ENCODE data around the gene ASCC1.
"Not testable (repeated sequence)": the region's sequence is repeated elsewhere in the genome, so short reads cannot be mapped to it uniquely, and the experiment has no call there.

The ASCC1 gene

GRCh38 chr10:72215611-72216549, at the start of gene ASCC1, which contains the start of gene ANAPC16:
Gene ASCC1, minus strand, starts transcription at chr10:72216276. Its CDS starts 2,978 bp downstream, at chr10:72213298.
Gene ANAPC16, plus strand, starts transcription at chr10:72216012. Its CDS starts 7,903 bp downstream, at chr10:72223915.
- DNase-seq (ENCODE audit: low read depth, low spot score) = peak; percentile 97

- DNase-seq (ENCODE audit: low read depth, low spot score) = no peak
These were observed 49.4 kb upstream of the ASCC1 start for GRCh38 chr10:72265508-72265907.

GRCh38 chr10:72264536-72264935, 48.5 kb upstream of the ASCC1 start:
- no peak for DNase-seq (ENCODE audit: low read depth, low spot score)

- no peak for DNase-seq (ENCODE audit: low read depth, low spot score)
These were observed 47.7 kb upstream of the ASCC1 start for GRCh38 chr10:72263613-72264241.

- DNase-seq (ENCODE audit: low read depth, low spot score) = no peak
These were observed 45.8 kb upstream of the ASCC1 start for GRCh38 chr10:72261784-72262404.

GRCh38 chr10:72260976-72261783, 45.1 kb upstream of the ASCC1 start:
- DNase-seq (ENCODE audit: low read depth, low spot score) = no peak

- peak; percentile 92 for DNase-seq (ENCODE audit: low read depth, low spot score)
These were observed 44.3 kb upstream of the ASCC1 start for GRCh38 chr10:72260239-72260975.

GRCh38 chr10:72259491-72260238, 43.6 kb upstream of the ASCC1 start:
- DNase-seq (ENCODE audit: low read depth, low spot score) = no peak

- DNase-seq (ENCODE audit: low read depth, low spot score) = no peak
These were observed 42.5 kb upstream of the ASCC1 start for GRCh38 chr10:72258617-72259016.

- no peak for DNase-seq (ENCODE audit: low read depth, low spot score)
These were observed 41.2 kb upstream of the ASCC1 start for GRCh38 chr10:72257051-72257892.

- DNase-seq (ENCODE audit: low read depth, low spot score) = no peak
These were observed 40.1 kb upstream of the ASCC1 start for GRCh38 chr10:72255977-72256729.

GRCh38 chr10:72254813-72255568, 38.9 kb upstream of the ASCC1 start:
- peak; percentile 88 for DNase-seq (ENCODE audit: low read depth, low spot score)

- no peak for DNase-seq (ENCODE audit: low read depth, low spot score)
These were observed 37.5 kb upstream of the ASCC1 start for GRCh38 chr10:72253578-72253977.

GRCh38 chr10:72252972-72253371, 36.9 kb upstream of the ASCC1 start:
- DNase-seq (ENCODE audit: low read depth, low spot score) = no peak

GRCh38 chr10:72251635-72252034, 35.6 kb upstream of the ASCC1 start:
- no peak for DNase-seq (ENCODE audit: low read depth, low spot score)

- DNase-seq (ENCODE audit: low read depth, low spot score) = peak; percentile 85
These were observed 34.6 kb upstream of the ASCC1 start for GRCh38 chr10:72250666-72251065.

- DNase-seq (ENCODE audit: low read depth, low spot score) = not testable (repeated sequence)
These were observed 33.2 kb upstream of the ASCC1 start for GRCh38 chr10:72249176-72249862.
